Left ventricle myocardium inferior (tissue), 1 donor: Measurements from ENCODE around the gene GRPEL2. TPM values are rescaled to one million over a fixed set of nuclear protein-coding genes. Genes with fewer than 3 reads are reported as not detected.

Experiments
- DNase-seq: peaks from one replicate; pipeline ENCODE4 v3.0.0-alpha.2; 2020
- H3K27ac ChIP-seq: fragments of 200-600 bp; replicated peaks from 2 replicates; pipeline ENCODE4 v1.8.0; 2021
- H3K27me3 ChIP-seq: fragments of 200-600 bp; 2 replicates; pipeline ENCODE4 v1.8.0; 2021; ENCODE audit warnings: low read depth
- H3K36me3 ChIP-seq: fragments of 200-600 bp; 2 replicates; pipeline ENCODE4 v1.8.0; 2021
- H3K4me1 ChIP-seq: fragments of 200-600 bp; 2 replicates; pipeline ENCODE4 v1.8.0; 2021
- H3K4me3 ChIP-seq: fragments of 200-600 bp; 2 replicates; pipeline ENCODE4 v1.8.0; 2021; ENCODE audit warnings: mild to moderate bottlenecking, moderate library complexity
- H3K9me3 ChIP-seq: fragments of 200-600 bp; replicated peaks from 2 replicates; pipeline ENCODE4 v1.8.0; 2021
- intact Hi-C: fragments of 100-400 bp; cut with micrococcal nuclease; formaldehyde crosslinking; loops from one replicate; pipeline ENCODE4 v1.11.0; 2022
- long read RNA-seq: library from polyadenylated mRNA; unstranded; transcript quantifications from one replicate; pipeline ENCODE4 v2.0.0, GENCODE V29; 2021
- total RNA-seq: library from RNA; stranded (reverse); fragmentation: NEBNext Ultra II Directional; extraction: Animal tissue kit (Norgen Biotek cat#: 25700); gene quantifications from one replicate; pipeline ENCODE4 v1.2.1, GENCODE V29; 2021
- TF ChIP-seq, protein P1 (sequence below): fragments of 200-600 bp; IDR thresholded peaks from 2 replicates; pipeline ENCODE4 v1.8.0; 2021; ENCODE audit warnings: antibody characterized with exemption, mild to moderate bottlenecking, borderline replicate concordance
- donor health status: DM: no; HTN: yes; CAD: no; lungs with severe emphysema.

Gene GRPEL2, protein sequence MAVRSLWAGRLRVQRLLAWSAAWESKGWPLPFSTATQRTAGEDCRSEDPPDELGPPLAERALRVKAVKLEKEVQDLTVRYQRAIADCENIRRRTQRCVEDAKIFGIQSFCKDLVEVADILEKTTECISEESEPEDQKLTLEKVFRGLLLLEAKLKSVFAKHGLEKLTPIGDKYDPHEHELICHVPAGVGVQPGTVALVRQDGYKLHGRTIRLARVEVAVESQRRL
- total RNA-seq = 7.6 TPM
- long read RNA-seq, full-length matches to known transcripts = 10 of 14 reads
- long read RNA-seq, partial matches to known transcripts = 0 of 14 reads
- long read RNA-seq, other reads (novel, unspliced or antisense) = 4 of 14 reads

DNA sequence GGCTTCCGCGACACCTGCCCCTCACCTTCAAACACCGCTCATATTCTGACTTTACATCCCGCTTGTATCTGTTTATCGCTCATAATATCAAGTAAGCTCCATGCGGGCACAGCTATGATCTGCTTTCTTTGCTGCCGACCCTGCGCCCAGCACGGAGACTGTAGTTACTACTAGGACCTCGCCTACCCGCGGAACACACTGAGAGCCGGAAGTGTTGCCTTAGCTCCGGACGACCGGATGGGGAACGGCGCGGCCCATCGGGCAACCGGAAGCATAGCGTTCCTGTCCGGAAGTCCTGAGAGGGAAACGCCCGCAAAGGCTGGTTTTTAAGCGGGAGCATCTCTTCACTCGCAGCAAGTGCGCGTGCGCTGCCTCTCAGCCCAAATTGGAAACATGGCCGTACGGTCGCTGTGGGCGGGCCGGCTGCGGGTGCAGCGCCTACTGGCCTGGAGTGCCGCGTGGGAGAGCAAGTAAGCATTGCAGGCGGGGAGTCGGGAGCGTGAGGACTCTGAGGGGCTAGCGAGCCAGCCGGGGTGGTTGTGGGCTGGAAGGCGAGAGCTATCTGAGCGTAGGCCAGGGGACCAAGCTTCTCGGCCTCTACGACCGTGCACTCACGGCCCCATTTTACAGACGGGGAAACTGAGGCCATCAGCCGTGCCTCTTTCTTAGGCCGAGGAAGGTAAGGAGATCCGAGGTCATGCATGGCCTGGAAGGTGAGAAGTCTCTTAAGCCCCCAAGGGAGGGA, at the start of gene GRPEL2:
Gene GRPEL2, plus strand, starts transcription at position 353 of the 745 bp plus-strand sequence. Its CDS starts 41 bp downstream, at position 394.
- peak within 1 kb of the TSS; percentile 74 for H3K4me3 ChIP-seq
- DNase-seq = peak; percentile 95
- no peaks in the 10 kb centered on the region for H3K9me3 ChIP-seq
- intact Hi-C loops = no loop called here
- H3K36me3 ChIP-seq = peaks cover 38% of the 10 kb centered on the region
- no peaks in the 10 kb centered on the region for H3K27me3 ChIP-seq
- TF ChIP-seq, protein P1, sequence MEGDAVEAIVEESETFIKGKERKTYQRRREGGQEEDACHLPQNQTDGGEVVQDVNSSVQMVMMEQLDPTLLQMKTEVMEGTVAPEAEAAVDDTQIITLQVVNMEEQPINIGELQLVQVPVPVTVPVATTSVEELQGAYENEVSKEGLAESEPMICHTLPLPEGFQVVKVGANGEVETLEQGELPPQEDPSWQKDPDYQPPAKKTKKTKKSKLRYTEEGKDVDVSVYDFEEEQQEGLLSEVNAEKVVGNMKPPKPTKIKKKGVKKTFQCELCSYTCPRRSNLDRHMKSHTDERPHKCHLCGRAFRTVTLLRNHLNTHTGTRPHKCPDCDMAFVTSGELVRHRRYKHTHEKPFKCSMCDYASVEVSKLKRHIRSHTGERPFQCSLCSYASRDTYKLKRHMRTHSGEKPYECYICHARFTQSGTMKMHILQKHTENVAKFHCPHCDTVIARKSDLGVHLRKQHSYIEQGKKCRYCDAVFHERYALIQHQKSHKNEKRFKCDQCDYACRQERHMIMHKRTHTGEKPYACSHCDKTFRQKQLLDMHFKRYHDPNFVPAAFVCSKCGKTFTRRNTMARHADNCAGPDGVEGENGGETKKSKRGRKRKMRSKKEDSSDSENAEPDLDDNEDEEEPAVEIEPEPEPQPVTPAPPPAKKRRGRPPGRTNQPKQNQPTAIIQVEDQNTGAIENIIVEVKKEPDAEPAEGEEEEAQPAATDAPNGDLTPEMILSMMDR = no peak
- peaks cover 44% of the 10 kb centered on the region for H3K4me1 ChIP-seq
- H3K27ac ChIP-seq = peak within 1 kb of the TSS; percentile 88

DNA sequence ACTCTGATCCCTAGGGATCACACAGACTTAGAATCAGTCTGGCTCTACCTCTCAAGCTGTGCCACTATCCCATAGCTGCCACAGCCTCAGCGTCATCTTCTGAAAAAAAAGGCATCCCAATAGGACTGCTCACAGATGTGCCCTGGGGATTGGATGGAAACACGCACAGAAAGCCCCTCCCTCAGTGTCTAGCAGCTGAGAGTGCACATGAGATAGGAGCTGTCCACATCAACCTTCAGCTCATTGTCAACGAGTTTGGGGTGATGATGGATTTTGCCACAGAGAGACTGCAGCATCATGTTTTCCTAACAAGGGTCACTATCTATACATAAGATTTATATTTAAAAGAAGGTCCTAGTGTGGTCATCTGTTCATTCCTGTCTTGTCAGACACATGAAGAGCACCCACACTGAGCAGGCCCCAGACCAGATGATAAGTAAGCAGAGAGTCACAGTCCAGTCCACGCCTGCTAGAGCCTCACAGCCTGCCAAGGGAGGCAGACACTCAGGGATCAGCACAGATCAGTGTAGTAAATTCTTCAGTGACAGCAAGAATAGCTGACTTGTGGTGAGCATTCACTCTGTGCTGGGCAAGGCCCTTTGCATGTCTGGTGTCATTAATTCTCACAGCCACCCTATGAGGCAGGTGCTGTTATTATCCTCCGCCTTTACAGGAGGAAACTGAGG, 47.8 kb upstream of the GRPEL2 start:
- Histone ChIP-seq H3K4me3 (no peak overlapping the region), H3K4me1 (peaks cover 100% of the 10 kb centered on the region), H3K27ac (peak overlapping the region; percentile 92), H3K27me3 (no peaks in the 10 kb centered on the region), H3K36me3 (peaks cover 16% of the 10 kb centered on the region), H3K9me3 (no peaks in the 10 kb centered on the region)
- TF ChIP-seq, protein P1 = no peak
- DNase-seq = peak; percentile 43
- intact Hi-C loops = no loop called here

DNA sequence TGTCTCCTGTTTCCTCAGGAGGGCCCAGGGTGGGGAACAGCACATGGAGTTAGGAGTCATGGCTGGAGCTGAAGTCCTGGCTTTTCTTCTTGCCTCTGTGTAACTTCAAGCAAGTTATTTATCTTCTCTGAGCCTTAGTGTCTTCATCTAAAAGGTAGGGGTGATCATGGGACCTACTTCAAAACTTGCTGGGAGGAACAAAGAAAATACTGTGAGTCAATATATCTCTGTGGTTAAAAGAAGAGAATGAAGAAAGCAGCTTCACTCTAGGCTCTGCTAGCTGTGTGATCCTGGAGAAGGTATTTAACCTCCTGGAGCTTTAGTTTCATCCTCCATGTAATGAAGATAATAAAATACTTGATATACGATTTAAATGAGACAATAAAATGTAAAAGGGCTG, 47.1 kb upstream of the GRPEL2 start:
- Histone ChIP-seq H3K27ac (peak overlapping the region; percentile 92), H3K9me3 (no peaks in the 10 kb centered on the region), H3K27me3 (no peaks in the 10 kb centered on the region), H3K4me3 (no peak overlapping the region), H3K4me1 (peaks cover 100% of the 10 kb centered on the region), H3K36me3 (peaks cover 23% of the 10 kb centered on the region)
- TF ChIP-seq, protein P1 = no peak
- no peak for DNase-seq
- intact Hi-C loops = no loop called here

DNA sequence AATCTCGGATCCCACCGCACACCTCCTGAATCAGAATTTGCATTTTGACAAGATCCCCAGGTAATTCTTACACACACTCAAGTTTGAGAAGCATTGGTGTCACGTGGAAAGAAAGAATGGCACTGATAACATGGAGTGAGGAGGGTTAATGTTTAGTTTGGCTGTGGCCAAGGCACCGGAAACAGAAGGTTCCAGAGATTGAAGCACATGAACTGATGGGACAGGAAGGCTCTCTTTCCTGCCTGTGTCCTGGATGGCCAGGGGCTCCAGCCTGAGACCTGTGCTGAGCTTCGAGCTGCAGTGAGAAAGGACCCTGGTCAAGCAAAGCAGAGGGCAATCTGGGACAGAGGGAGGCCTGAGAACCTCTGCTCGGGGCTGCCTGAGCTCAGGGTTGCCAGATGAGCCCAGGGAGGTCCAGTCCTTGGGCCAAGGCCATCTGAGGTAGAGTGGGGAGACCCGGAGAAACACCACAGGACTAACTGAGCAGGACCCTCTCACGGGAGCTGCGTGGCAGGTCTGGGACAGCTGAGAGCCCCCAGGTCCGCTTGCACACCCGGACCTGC, 46.4 kb upstream of the GRPEL2 start:
- no peak for DNase-seq
- Histone ChIP-seq H3K9me3 (no peaks in the 10 kb centered on the region), H3K4me3 (peak overlapping the region; percentile 31), H3K4me1 (peaks cover 100% of the 10 kb centered on the region), H3K27ac (peak overlapping the region; percentile 92), H3K36me3 (peaks cover 29% of the 10 kb centered on the region), H3K27me3 (no peaks in the 10 kb centered on the region)
- intact Hi-C loops = no loop called here
- TF ChIP-seq, protein P1 = no peak

DNA sequence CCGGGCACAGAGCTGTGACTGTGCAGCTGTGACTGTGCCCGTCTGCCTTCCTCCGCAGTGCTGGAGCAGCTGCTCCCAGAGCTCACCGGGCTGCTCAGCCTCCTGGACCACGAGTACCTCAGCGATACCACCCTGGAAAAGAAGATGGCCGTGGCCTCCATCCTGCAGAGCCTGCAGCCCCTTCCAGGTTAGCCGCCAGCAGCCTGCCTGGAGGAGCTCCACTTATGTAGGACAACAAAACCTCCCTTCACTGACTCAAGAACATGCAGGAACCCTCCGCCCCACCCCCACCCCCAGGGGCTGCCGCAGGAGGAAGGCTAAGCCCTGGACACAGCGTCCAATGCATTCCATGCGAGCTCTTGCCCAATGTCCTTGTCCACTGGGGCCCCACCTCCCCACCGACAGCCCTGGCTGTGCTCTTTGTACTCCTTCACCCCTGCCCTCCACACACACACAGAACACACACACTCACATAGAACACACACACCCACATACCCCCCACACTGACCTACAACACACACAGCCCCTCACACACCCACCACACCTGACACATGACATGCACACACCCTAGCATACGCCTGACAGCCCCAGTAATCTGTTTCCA, 45.7 kb upstream of the GRPEL2 start:
- Histone ChIP-seq H3K9me3 (no peaks in the 10 kb centered on the region), H3K4me3 (peak overlapping the region; percentile 31), H3K27me3 (no peaks in the 10 kb centered on the region), H3K36me3 (peaks cover 35% of the 10 kb centered on the region), H3K4me1 (peaks cover 98% of the 10 kb centered on the region), H3K27ac (peak overlapping the region; percentile 92)
- intact Hi-C loops = no loop called here
- peak; percentile 34 for DNase-seq
- TF ChIP-seq, protein P1 = no peak
